ENCODE measurements around the gene DDX50.

GRCh38 chr10:68938117-68938516 is 37.0 kb downstream of the DDX50 start:
- no peak for TF ChIP-seq CTCF (IDR thresholded peaks at IDR 0.05)
- TF ChIP-seq POLR2AphosphoS5 (IDR thresholded peaks at IDR 0.05), result no peak
- no peak for TF ChIP-seq POLR2A (IDR thresholded peaks at IDR 0.05)
